Islet precursor cell (in vitro differentiated cells): ENCODE measurements around the gene C20orf204.

Experiments
- DNase-seq: peaks from one replicate; pipeline ENCODE4 v3.0.0-alpha.2; 2018

Gene C20orf204

GRCh38 chr20:64027981-64028685 is 7.8 kb upstream of the C20orf204 start:
- DNase-seq = peak; percentile 86

GRCh38 chr20:64029293-64030117 is 6.5 kb upstream of the C20orf204 start:
- no peak for DNase-seq

GRCh38 chr20:64030371-64031134 is 5.4 kb upstream of the C20orf204 start:
- DNase-seq = no peak

- DNase-seq = no peak
Measured at GRCh38 chr20:64031822-64032314, 4.1 kb upstream of the C20orf204 start.

- DNase-seq = no peak
Measured at GRCh38 chr20:64032706-64033624, 3.0 kb upstream of the C20orf204 start.

GRCh38 chr20:64033981-64034493 is 1.9 kb upstream of the C20orf204 start:
- DNase-seq = no peak

GRCh38 chr20:64035066-64035932 is 683 bp upstream of the C20orf204 start:
- no peak for DNase-seq

- no peak for DNase-seq
Measured at GRCh38 chr20:64036346-64037198, 590 bp downstream of the C20orf204 start.

- no peak for DNase-seq
Measured at GRCh38 chr20:64037199-64037497, 1.2 kb downstream of the C20orf204 start.

GRCh38 chr20:64037498-64038213 is 1.7 kb downstream of the C20orf204 start:
- no peak for DNase-seq

- peak; percentile 74 for DNase-seq
Measured at GRCh38 chr20:64038224-64038564, 2.2 kb downstream of the C20orf204 start.

GRCh38 chr20:64038565-64039292 is 2.7 kb downstream of the C20orf204 start:
- peak; percentile 88 for DNase-seq

GRCh38 chr20:64039293-64040160 is 3.5 kb downstream of the C20orf204 start:
- no peak for DNase-seq

GRCh38 chr20:64040231-64041039 is 4.5 kb downstream of the C20orf204 start:
- no peak for DNase-seq

- DNase-seq = no peak
Measured at GRCh38 chr20:64041040-64041780, 5.2 kb downstream of the C20orf204 start.

GRCh38 chr20:64041781-64042053 is 5.7 kb downstream of the C20orf204 start:
- DNase-seq = no peak
